CMK (cell line): Measurements from ENCODE around the gene TRIM71.
"Not testable (repeated sequence)": the region's sequence is repeated elsewhere in the genome, so short reads cannot be mapped to it uniquely, and the experiment has no call there.

Experiments
- DNase-seq: peaks from one replicate; pipeline ENCODE4 v3.0.0-alpha.2; 2010; ENCODE audit warnings: low read depth

The TRIM71 gene

DNA sequence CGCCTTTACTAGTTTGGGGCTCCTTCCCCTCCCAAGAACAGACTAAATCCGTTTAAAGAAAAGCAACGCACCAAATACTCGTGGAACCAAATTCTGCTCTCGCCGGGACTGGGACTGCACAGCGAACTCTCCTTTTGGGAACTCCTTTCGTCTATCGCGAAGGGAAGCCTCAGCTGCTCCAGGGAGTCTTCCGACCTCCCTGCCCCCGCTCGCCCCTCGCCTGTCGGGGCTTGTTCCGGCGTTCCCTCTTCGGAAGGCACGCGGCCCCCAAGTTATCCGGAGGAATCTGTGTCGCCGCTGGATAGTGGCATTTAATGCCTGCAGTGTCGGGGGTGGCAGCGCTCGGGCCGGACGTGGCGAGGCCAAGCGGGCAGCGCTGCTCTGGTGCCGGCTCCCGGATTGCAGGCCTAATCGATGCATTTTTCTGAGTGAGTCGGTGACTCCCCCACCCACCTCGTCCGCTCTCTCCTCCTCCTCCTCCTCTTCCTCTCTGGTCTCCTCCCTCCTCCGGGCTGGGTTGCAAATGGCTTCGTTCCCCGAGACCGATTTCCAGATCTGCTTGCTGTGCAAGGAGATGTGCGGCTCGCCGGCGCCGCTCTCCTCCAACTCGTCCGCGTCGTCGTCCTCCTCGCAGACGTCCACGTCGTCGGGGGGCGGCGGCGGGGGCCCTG is at the start of gene TRIM71:
TRIM71 (plus strand) TSS at position 440 of the 671 bp plus-strand sequence; CDS start at position 524, 84 bp downstream.
- no peak for DNase-seq

GRCh38 chr3:32778389-32778788 is 39.4 kb upstream of the TRIM71 start:
- DNase-seq, result no peak

- DNase-seq, result no peak
Measured at GRCh38 chr3:32780071-32780734, 37.6 kb upstream of the TRIM71 start.

GRCh38 chr3:32780735-32781210 is 37.0 kb upstream of the TRIM71 start:
- peak; percentile 11 for DNase-seq

- peak; percentile 47 for DNase-seq
Measured at GRCh38 chr3:32781211-32781968, 36.4 kb upstream of the TRIM71 start.

DNA sequence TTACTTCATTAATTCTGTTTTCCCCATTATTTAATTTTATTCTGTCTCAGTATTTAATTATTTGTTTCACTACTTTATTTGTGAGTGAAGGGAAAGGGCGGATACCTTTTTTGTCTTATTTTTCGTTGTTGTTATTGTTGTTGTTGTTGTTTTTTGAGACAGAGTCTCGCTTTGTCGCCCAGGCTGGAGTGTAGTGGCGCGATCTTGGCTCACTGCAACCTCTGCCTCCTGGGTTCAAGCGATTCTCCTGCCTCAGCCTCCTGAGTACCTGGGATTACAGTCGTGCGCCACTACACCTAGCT is 35.9 kb upstream of the TRIM71 start:
- DNase-seq, result not testable (repeated sequence)

- no peak for DNase-seq
Measured at GRCh38 chr3:32782407-32782806, 35.4 kb upstream of the TRIM71 start.

DNA sequence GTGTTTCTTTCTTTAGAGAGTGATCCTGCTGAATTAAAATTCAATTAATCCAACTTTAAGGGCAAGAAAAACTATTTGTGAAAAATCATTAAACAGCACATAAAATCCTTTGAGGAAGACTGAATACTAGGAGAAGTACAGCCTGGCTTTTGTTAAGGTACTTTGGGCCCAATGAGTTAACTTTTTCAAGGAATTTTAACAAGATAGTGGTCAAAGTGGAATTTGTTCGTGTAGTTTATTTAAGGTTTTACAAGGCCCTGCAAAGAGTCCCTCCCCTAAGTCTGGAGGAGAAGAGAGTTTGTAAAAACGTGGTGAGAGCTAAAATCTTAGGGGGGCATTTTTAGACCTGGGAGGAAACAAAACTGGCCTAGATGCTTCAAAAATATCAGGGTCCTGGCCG is 26.0 kb upstream of the TRIM71 start:
- no peak for DNase-seq

- no peak for DNase-seq
Measured at GRCh38 chr3:32794487-32795308, 23.1 kb upstream of the TRIM71 start.

GRCh38 chr3:32796384-32796950 is 21.3 kb upstream of the TRIM71 start:
- DNase-seq, result not testable (repeated sequence)

DNA sequence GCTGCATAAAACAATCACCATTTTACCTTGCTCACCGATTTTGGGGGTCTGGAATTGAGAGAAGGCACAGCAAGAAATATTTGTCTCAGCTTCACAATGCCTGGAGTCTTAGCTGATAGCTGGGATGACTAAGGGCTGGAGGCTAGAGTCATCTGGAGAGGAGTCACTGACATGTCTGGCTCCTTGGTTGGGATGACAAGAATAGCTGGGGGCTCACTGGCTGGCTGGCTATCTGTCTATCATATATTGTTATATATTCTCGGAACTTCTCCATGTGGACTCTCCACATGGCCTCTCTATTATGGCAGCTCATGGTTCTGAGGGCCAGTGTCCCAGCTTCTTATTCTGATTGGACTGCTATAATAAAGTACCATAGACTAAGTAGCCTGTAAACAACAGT is 20.0 kb upstream of the TRIM71 start:
- no peak for DNase-seq

DNA sequence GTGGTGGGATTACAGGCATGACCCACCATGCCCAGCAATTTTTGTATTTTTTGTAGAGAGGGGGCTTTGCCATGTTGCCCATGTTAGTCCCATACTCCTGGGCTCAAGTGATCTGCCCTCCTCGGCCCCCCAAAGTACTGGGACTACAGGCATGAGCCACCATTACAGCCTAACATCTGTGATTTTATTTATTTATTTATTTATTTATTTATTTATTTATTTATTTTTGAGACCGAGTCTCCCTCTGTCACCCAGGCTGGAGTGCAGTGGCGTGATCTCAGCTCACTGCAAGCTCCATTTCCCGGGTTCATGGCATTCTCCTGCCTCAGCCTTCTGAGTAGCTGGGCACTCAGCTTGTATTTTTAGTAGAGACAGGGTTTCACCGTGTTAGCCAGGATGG is 16.4 kb upstream of the TRIM71 start:
- DNase-seq, result not testable (repeated sequence)

- DNase-seq, result no peak
Measured at GRCh38 chr3:32813180-32813579, 4.6 kb upstream of the TRIM71 start.

DNA sequence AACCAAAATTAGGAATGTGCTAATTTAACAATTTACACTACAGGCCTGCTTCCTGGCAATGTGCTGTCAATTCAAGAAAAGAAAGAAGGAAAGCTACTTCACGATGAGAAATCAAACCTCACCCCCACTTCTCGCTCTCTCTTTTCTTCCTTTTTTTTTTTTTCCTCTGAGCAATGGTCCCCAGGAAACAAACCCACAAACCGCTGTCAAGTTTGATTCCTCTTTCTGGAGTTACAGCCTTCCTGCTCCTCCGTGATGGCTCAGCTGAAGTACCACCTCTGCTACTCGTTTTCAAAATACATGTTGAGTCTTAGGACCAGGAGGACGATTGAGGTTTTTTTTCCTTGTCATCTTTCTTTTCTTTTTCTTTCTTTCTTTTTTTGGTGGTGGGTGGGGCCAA is 3.4 kb upstream of the TRIM71 start:
- no peak for DNase-seq

DNA sequence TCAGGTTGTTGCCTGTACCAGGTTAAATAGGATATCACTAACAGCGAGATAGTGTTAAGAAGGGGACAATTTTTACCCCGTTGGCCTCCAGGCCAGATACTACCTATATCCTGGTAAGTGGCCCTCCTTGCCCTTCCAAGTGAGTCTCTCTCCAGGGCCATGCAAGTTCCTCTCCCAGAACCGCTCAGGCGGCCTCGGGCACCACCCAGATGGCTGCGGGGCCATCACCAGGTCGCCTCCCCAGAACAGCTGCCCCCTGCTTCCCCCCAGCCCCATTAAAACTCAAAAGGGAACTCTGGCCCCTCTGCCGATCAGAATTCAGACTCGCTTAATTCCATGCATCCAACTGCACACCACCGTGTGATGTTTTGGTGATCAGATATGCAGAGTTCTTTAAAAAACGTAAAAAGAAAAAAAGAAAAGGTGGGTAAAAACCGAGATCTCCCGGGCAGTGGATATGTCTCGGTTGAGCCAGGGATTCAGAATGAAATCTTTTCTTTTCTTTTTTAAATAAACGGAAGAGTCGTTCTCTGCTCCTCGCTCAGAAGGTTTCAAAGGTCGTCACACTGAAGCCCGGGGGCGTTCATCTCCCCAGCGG is 1.9 kb upstream of the TRIM71 start:
- DNase-seq, result no peak

DNA sequence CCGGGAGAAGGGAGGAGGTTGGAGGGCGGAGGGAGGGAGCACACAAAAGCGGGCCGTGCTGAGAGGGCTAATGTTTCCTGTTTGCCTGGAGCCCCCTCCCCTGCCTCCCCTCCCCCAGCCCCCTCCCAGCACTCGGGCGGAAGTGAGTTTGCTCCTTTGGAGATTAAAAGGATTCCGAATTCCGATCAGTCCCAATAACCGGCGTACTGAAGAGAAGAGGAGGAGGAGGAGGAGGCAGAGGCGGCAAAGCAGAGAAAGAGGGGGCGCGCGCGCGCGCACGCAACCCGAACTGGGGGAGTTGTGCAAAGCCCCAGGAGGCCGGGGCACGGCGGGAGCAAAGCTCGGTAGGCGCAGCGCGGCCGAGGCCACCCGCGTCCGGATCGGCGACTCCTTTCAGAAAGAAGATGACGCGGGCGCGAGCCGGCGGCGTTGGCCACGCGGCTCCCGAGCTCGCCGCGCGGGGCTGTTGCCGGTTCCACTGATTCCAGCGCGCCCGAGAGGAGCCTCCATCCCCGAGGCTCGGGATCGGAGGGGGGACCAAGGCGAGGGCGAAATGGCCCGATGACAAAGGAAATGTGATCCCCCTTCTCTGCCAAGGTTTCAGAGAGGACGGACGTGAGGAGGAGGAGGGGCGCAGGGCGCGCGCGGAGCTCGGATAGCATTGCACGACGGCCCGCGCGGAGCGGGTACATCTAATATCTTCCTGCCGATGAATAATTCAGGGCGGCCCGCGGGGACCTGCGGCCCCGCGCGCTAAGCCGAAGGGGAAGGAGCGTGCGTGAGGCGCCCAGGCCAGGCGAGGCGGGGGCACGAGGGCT is 1.1 kb upstream of the TRIM71 start:
- no peak for DNase-seq

DNA sequence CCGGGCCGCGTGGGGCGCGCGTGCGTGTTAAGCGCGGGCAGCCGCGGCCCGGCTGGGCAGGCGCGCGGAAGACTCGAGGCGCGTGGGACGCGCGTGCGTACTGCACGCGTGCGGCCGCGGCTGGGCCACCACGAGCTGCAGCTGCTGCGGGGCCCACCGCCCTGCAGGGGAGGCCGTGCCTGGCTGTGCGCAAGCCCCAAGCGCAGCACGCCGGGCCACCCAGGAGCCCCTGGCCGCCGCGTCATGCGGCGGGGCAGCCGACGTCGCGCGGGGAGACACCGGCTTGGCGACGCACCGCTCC is 590 bp upstream of the TRIM71 start:
- no peak for DNase-seq

GRCh38 chr3:32818229-32818969 is 602 bp downstream of the TRIM71 start:
- no peak for DNase-seq

GRCh38 chr3:32818970-32819511 is 1.2 kb downstream of the TRIM71 start:
- DNase-seq, result no peak
